ENCODE data around the gene OR1L8. TPM values are rescaled to one million over a fixed set of nuclear protein-coding genes. Genes with fewer than 3 reads are reported as not detected.

Gene OR1L8
- total RNA-seq, 1 donor from 2014 or later, result not detected

DNA sequence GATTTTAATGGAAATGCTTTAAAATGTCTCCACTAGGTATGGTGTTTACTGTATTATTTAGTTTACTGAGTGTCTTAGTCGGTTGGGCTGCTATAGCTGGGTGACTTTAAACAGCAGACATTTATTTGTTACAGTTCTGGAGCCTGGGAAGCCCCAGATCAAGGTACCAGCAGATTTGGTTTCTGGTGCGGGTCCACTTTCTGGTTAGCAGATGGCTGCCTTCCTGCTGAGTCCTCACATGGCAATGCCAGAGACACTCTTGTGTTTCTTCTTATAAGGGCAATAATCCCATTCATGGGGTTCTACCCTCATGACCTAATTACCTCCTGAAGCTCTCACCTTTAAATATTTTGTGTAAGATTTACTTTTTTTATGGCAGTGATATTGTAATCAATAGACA lies 65.0 kb downstream of the OR1L8 start:
- no peak for DNase-seq (ENCODE audit: low spot score)

Other genes with a start within 250 kb of the OR1L8 start
- 16.5 TPM for gene PTGS1, start 212.4 kb downstream of the OR1L8 start, total RNA-seq
- not detected for gene OR1J1, start 105.5 kb downstream of the OR1L8 start, total RNA-seq
- gene OR1J2, start 72.6 kb downstream of the OR1L8 start, total RNA-seq, result not detected
- not detected for gene OR1J4, start 64.2 kb downstream of the OR1L8 start, total RNA-seq
- gene OR1N1, start 56.1 kb downstream of the OR1L8 start, total RNA-seq, result not detected
- not detected for gene OR1N2, start 30.3 kb downstream of the OR1L8 start, total RNA-seq
- not detected for gene OR1Q1, start 31.4 kb upstream of the OR1L8 start, total RNA-seq
- not detected for gene OR1B1, start 74.2 kb upstream of the OR1L8 start, total RNA-seq
- gene OR1L1, start 78.3 kb upstream of the OR1L8 start, total RNA-seq, result not detected
- not detected for gene OR1L3, start 91.7 kb upstream of the OR1L8 start, total RNA-seq
- not detected for gene OR1L4, start 140.6 kb upstream of the OR1L8 start, total RNA-seq
- gene OR1L6, start 158.9 kb upstream of the OR1L8 start, total RNA-seq, result not detected
- gene OR5C1, start 205.5 kb upstream of the OR1L8 start, total RNA-seq, result not detected
- not detected for gene OR1K1, start 216.7 kb upstream of the OR1L8 start, total RNA-seq
- gene PDCL, start 245.2 kb upstream of the OR1L8 start, total RNA-seq, result 15.5 TPM

All from mesenteric fat pad (tissue), 1 donor.